IgD-negative memory B cell (primary cell): Measurements from ENCODE around the gene PAQR5. TPM values are rescaled to one million over a fixed set of nuclear protein-coding genes. Genes with fewer than 3 reads are reported as not detected.
A peak's percentile ranks its signal among the peaks of the same experiment; 100 is the strongest.
"Not testable (repeated sequence)": the region's sequence is repeated elsewhere in the genome, so short reads cannot be mapped to it uniquely, and the experiment has no call there.

Experiments
- H3K27ac Mint-ChIP-seq, 3 donors: one replicate each; pipeline ENCODE4 v1.8.0; 2020 to 2022; ENCODE audit warnings: mild to moderate bottlenecking in 3 of 3, mixed read lengths in 3 of 3, moderate library complexity in 1 of 3
- H3K27me3 Mint-ChIP-seq: one replicate; pipeline ENCODE4 v1.8.0; 2021; ENCODE audit warnings: mixed read lengths
- H3K36me3 Mint-ChIP-seq: one replicate; pipeline ENCODE4 v1.8.0; 2020; ENCODE audit warnings: mild to moderate bottlenecking, mixed read lengths
- H3K4me1 Mint-ChIP-seq, 3 donors: one replicate each; pipeline ENCODE4 v1.8.0; 2020 to 2022; ENCODE audit warnings: mixed read lengths in 3 of 3, mild to moderate bottlenecking in 1 of 3
- H3K4me3 Mint-ChIP-seq, 4 donors: one replicate each; pipeline ENCODE4 v1.8.0; 2020 to 2022; ENCODE audit warnings: mild to moderate bottlenecking in 4 of 4, mixed read lengths in 4 of 4, moderate library complexity in 3 of 4
- H3K9me3 Mint-ChIP-seq, 3 donors: one replicate each; pipeline ENCODE4 v1.8.0; 2020 to 2021; ENCODE audit warnings: mixed read lengths in 3 of 3, mild to moderate bottlenecking in 1 of 3
- polyA plus RNA-seq: library from polyadenylated mRNA; unstranded; fragments of 300-500 nt; fragmentation: Illumina TruSeq; gene quantifications from one replicate; pipeline ENCODE4 v1.2.3, GENCODE V29; 2021

The PAQR5 gene
- polyA plus RNA-seq, 1 donor from 2014 or later = not detected

- Mint-ChIP-seq H3K4me1 (peaks cover under 1 to 3% (median 1%) of the 10 kb centered on the region in 3 donors), H3K27ac (no peak overlapping the region), H3K9me3 (no peaks in the 10 kb centered on the region), H3K4me3 (no peak overlapping the region), H3K36me3 (no peaks in the 10 kb centered on the region), H3K27me3 (peaks cover 9% of the 10 kb centered on the region)
These were observed 19.3 kb downstream of the PAQR5 start for GRCh38 chr15:69318033-69318432.

- no peak overlapping the region for H3K27ac Mint-ChIP-seq
- H3K27me3 Mint-ChIP-seq = peaks cover 9% of the 10 kb centered on the region
- no peaks in the 10 kb centered on the region for H3K4me1 Mint-ChIP-seq
- H3K9me3 Mint-ChIP-seq = no peaks in the 10 kb centered on the region
- no peaks in the 10 kb centered on the region for H3K36me3 Mint-ChIP-seq
- H3K4me3 Mint-ChIP-seq = no peak overlapping the region
These were observed 21.0 kb downstream of the PAQR5 start for GRCh38 chr15:69319384-69320375.

GRCh38 chr15:69320977-69321554 is 22.4 kb downstream of the PAQR5 start:
- H3K9me3 Mint-ChIP-seq = no peaks in the 10 kb centered on the region
- no peaks in the 10 kb centered on the region for H3K36me3 Mint-ChIP-seq
- no peak overlapping the region for H3K4me3 Mint-ChIP-seq
- no peaks in the 10 kb centered on the region for H3K4me1 Mint-ChIP-seq
- no peak overlapping the region for H3K27ac Mint-ChIP-seq
- H3K27me3 Mint-ChIP-seq = peaks cover 11% of the 10 kb centered on the region

GRCh38 chr15:69323893-69324430 is 25.2 kb downstream of the PAQR5 start:
- peaks cover 0 to 2% (median 0%) of the 10 kb centered on the region in 3 donors for H3K9me3 Mint-ChIP-seq
- H3K4me1 Mint-ChIP-seq = no peaks in the 10 kb centered on the region
- no peak overlapping the region for H3K27ac Mint-ChIP-seq
- H3K27me3 Mint-ChIP-seq = peaks cover 10% of the 10 kb centered on the region
- no peaks in the 10 kb centered on the region for H3K36me3 Mint-ChIP-seq
- no peak overlapping the region for H3K4me3 Mint-ChIP-seq

GRCh38 chr15:69324565-69324964 is 25.9 kb downstream of the PAQR5 start:
- no peak overlapping the region for H3K4me3 Mint-ChIP-seq
- H3K27ac Mint-ChIP-seq = no peak overlapping the region
- H3K4me1 Mint-ChIP-seq = no peaks in the 10 kb centered on the region
- peaks cover 13% of the 10 kb centered on the region for H3K27me3 Mint-ChIP-seq
- H3K9me3 Mint-ChIP-seq = peaks cover 0 to 2% (median 0%) of the 10 kb centered on the region in 3 donors
- H3K36me3 Mint-ChIP-seq = no peaks in the 10 kb centered on the region

- peaks cover 0 to 2% (median 0%) of the 10 kb centered on the region in 3 donors for H3K9me3 Mint-ChIP-seq
- no peaks in the 10 kb centered on the region for H3K4me1 Mint-ChIP-seq
- no peak overlapping the region for H3K27ac Mint-ChIP-seq
- H3K36me3 Mint-ChIP-seq = no peaks in the 10 kb centered on the region
- no peak overlapping the region for H3K4me3 Mint-ChIP-seq
- peaks cover 13% of the 10 kb centered on the region for H3K27me3 Mint-ChIP-seq
These were observed 26.8 kb downstream of the PAQR5 start for GRCh38 chr15:69325456-69325971.

- Mint-ChIP-seq H3K36me3 (no peaks in the 10 kb centered on the region), H3K9me3 (peaks cover 0 to 2% (median 0%) of the 10 kb centered on the region in 3 donors), H3K4me3 (no peak overlapping the region), H3K27ac (no peak overlapping the region), H3K27me3 (peaks cover 13% of the 10 kb centered on the region), H3K4me1 (no peaks in the 10 kb centered on the region)
These were observed 29.4 kb downstream of the PAQR5 start for GRCh38 chr15:69328080-69328479.

- H3K27me3 Mint-ChIP-seq = peaks cover 13% of the 10 kb centered on the region
- no peak overlapping the region for H3K4me3 Mint-ChIP-seq
These were observed 30.0 kb downstream of the PAQR5 start for GRCh38 chr15:69328739-69329138.

GRCh38 chr15:69337138-69337537 is 38.4 kb downstream of the PAQR5 start:
- peaks cover 0 to 6% (median 0%) of the 10 kb centered on the region in 3 donors for H3K9me3 Mint-ChIP-seq
- peaks cover 3% of the 10 kb centered on the region for H3K27me3 Mint-ChIP-seq
- H3K4me1 Mint-ChIP-seq = no peaks in the 10 kb centered on the region
- no peak overlapping the region for H3K4me3 Mint-ChIP-seq
- no peaks in the 10 kb centered on the region for H3K36me3 Mint-ChIP-seq
- H3K27ac Mint-ChIP-seq = no peak overlapping the region

More at GRCh38 chr15:69328739-69329138, 30.0 kb downstream of the PAQR5 start:
- Mint-ChIP-seq H3K9me3 (peaks cover 0 to 2% (median 0%) of the 10 kb centered on the region in 3 donors), H3K27ac (no peak overlapping the region), H3K4me1 (no peaks in the 10 kb centered on the region), H3K36me3 (no peaks in the 10 kb centered on the region)

- Mint-ChIP-seq H3K4me1 (no peaks in the 10 kb centered on the region), H3K27ac (no peak overlapping the region), H3K27me3 (peaks cover 3% of the 10 kb centered on the region), H3K9me3 (peaks cover 0 to 6% (median 0%) of the 10 kb centered on the region in 3 donors), H3K4me3 (no peak overlapping the region), H3K36me3 (peaks cover 2% of the 10 kb centered on the region)
These were observed 40.0 kb downstream of the PAQR5 start for GRCh38 chr15:69338535-69339213.

GRCh38 chr15:69339214-69339543 is 40.5 kb downstream of the PAQR5 start:
- H3K4me1 Mint-ChIP-seq = not testable (repeated sequence)

GRCh38 chr15:69340243-69340900 is 41.7 kb downstream of the PAQR5 start:
- Mint-ChIP-seq H3K27me3 (peaks cover 6% of the 10 kb centered on the region), H3K9me3 (peaks cover 0 to 2% (median 0%) of the 10 kb centered on the region in 3 donors), H3K4me3 (no peak overlapping the region), H3K36me3 (peaks cover 2% of the 10 kb centered on the region), H3K27ac (no peak overlapping the region), H3K4me1 (no peaks in the 10 kb centered on the region)

More at GRCh38 chr15:69339214-69339543, 40.5 kb downstream of the PAQR5 start:
- not testable (repeated sequence) for H3K36me3 Mint-ChIP-seq, H3K27ac Mint-ChIP-seq, H3K27me3 Mint-ChIP-seq, H3K9me3 Mint-ChIP-seq
- peak overlapping the region in 1 of 4 donors; percentile 16 for H3K4me3 Mint-ChIP-seq

GRCh38 chr15:69341356-69341755 is 42.6 kb downstream of the PAQR5 start:
- Mint-ChIP-seq H3K9me3 (no peaks in the 10 kb centered on the region), H3K4me1 (no peaks in the 10 kb centered on the region), H3K27me3 (peaks cover 9% of the 10 kb centered on the region)

GRCh38 chr15:69342460-69343076 is 43.9 kb downstream of the PAQR5 start:
- Mint-ChIP-seq H3K4me1 (no peaks in the 10 kb centered on the region), H3K27me3 (peaks cover 10% of the 10 kb centered on the region), H3K4me3 (no peak overlapping the region), H3K9me3 (no peaks in the 10 kb centered on the region), H3K27ac (no peak overlapping the region), H3K36me3 (peaks cover 2% of the 10 kb centered on the region)

More at GRCh38 chr15:69341356-69341755, 42.6 kb downstream of the PAQR5 start:
- no peak overlapping the region for H3K27ac Mint-ChIP-seq
- H3K36me3 Mint-ChIP-seq = peaks cover 2% of the 10 kb centered on the region
- H3K4me3 Mint-ChIP-seq = no peak overlapping the region
